GM21529 (cell line): Measurements from ENCODE around the gene INSC.

Experiments
- ATAC-seq: cut with Tn5 transposase; IDR thresholded peaks from one replicate; pipeline ENCODE4 v1.9.1; 2021; ENCODE audit not compliant: unreplicated experiment

INSC gene

DNA sequence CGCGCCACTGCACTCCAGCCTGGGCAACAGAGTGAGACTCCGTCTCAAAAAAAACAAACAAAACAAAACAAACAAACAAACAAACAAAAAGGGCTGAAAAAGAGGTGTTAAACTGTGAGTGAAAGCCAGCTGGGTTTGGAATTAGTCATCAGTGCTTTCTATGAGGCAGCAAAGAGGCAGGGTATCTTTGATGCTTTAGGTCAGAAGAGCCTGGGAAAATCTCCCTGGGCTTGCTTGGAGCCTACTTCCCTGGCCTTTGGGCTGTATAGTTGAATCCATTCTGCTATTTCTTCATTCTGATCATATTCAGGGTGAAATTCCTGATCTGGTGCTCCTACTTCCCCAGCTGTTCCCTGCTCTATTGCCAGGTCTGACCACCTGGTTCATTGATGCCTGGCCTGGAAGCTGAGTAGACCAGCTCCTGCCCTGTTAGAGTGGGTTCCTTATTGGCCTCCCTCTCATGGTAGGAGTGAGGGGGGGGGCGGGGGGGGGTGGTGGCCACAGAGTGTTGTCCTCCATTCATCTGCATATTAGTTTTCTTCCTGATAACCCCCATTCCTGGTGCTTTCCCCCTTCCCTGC, 65.6 kb downstream of the INSC start:
- ATAC-seq, result peak; percentile 85

DNA sequence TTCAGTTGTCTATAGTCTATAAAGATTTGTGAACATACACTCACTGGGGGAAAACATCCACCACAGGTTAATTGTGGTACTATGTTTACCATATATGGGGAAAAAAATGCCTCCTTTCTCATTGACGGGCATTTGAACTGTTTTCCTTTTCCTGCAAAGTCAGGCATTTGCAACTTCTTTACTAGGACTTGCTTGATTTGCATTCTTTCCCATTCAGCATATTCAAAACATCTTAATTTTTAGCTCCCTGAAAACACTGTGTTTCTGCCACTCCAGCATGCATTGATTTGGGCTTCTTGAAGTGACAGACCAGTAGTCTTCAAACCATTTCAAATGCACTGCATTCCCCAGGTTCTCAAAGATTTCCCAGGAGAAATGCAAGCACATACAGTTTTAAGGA, 67.6 kb downstream of the INSC start:
- no peak for ATAC-seq

DNA sequence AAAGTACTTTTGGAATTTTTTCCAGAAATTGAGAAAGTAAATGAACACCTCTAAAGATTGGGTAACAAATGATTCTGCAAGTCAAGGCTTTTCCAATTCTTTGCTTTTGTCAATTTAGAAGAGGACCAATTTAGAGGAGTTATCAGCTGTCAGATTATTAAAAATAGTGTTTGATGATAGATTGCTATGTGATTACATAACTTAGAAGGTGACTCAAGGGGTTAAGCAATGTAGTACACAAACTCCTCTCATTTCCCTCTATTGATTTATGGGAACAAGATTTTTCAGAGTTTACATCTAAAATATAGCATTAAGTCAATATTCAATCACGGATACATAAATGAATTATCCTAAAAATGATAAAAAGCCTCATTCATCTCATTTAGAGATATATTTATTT, 70.3 kb downstream of the INSC start:
- no peak for ATAC-seq

DNA sequence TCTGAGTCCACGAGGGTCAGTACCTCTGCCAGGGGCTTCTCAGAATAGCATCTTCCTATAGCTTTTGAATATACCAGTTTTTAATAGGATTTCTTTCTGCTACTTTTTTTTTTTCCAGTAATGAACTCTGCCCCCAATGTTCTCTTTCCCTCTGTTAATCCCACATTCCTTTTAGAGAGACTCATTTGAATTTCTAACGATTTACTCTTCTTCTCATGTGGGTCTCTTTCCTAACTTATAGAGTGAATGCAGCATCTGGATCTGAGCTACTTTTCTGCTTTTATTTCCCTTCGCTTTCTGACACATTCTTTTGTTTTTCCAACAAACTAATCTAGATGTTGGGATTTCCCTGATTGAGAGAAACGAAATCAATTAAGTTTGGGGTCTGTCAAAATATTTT, 71.4 kb downstream of the INSC start:
- no peak for ATAC-seq

DNA sequence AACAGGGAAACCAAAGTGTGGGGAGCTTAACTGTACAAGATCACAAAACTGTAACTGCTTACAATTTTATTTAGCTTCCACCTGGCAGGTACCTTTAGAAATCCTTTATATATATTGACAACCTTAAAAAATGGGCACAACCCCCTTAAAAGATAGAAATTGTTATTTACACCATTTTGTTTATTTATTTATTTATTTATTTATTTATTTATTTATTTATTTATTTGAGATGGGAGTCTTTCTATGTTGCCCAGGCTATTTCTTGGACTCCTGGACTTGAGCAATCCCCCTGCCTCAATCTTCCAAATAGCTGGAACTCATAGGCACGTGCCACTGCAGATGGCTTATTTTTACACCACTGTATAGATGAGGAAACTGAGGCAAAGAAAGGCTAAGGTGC, 74.5 kb downstream of the INSC start:
- ATAC-seq, result no peak

DNA sequence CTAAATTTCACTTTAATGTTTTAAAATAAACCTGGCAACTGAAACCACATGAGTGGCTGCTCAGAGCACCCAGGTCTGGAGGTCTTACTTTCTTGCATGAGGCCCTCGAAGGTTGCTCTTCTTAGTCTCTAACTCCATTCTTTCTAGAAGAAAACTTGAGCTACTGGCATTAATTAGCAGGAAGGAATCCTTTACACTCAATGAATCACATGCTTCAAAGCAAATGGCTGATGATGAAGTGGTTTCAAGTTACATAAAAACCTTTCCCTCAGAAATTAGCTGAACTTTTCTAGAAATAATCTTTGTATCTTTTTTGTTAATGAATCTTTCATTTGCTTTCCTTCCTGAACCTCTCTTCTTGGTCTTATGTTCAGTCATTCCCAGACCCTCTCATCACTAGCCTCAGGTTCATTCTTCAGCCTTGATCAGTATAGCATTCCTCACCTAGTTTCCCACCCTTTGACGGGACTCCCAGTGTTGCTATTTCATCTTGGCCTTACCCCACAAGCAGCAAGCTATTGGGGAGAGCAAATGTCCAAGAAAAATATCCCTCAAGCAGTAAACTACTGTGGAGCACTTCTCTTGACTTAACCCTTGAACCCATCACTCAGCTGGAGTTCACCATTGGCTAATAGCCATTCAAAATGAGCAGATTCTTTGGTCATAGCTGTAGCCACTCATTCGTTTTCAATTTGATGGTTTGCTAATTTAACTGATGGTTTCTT, 75.1 kb downstream of the INSC start:
- no peak for ATAC-seq

DNA sequence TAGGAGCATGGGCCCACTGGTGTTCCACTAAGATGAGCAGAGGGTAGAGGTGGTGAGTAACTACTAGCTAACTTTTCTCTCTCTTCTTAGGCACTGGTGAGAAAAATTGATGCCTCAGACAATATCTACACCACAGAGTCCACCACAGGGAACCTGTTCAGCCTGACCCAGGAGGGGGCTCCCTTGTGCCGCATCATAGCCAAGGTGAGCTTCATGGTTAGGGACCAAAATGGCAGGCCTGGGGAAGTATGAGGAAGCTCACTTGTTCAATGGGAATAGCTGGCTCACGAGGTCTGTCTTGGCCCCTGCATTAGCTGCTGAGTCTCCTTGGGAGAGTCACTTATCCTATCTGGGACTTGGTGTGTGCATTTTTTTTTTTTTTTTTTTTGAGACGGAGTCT, 75.9 kb downstream of the INSC start:
- no peak for ATAC-seq

DNA sequence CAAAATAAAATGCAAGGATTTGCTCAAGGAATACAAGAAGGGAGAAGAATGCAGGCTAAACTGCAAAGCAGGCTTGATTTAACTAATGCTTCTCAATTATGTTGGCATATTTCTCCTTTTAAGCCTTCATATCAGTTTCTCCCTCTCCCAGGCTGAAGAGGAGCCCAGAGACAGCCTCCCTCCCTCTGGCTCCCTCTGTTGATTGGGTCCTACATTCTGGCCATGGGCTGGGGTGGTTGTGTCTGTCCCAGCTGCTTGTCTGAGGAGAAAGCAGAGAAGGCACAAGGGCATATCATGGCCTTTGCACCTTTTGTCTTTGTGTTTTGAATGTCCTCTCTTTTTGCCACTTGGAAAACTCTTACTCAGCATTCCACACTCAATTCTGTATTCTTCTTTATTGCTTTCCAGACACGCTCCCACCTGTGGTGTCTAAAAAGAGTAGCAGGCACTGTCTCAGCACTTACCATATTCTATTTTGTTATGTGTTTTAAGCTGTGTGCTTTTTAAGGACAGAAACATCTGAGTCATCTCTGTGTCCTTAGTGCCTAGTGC, 77.4 kb downstream of the INSC start:
- ATAC-seq, result no peak

DNA sequence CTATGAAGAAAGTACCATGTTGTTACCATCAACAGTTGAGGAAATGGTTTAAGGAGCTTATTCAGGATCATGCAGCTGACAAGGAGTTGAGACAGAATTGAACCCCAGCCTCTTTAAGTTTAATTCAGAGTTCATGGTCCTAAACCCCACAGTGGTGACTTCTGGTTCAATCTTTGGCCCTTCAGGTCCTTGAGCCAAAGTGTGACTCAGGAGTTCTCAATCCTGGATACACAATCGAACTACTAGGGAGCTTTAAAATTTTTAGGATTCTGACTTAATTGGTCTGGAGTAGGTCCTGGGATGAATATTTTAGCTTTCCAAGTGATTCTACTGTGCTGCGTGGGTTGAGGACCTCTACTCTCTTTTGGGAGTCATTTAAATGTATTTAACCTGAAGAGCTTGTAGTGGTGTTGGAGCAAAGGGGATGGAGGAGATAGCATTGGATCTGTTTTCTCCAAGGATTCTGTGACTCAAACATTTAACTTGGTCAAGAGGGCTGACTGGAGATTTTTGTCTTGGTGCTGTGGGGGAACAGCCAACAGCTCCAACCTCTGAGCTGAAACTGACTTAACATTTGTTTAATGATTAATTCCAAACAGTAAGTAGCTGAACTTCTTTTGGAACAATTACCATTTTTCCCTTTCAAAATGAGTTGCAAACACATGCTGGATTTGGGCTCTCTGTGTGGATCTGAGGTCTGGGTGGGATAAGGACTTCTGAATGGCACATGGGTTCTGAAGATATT, 80.1 kb downstream of the INSC start:
- ATAC-seq, result no peak

DNA sequence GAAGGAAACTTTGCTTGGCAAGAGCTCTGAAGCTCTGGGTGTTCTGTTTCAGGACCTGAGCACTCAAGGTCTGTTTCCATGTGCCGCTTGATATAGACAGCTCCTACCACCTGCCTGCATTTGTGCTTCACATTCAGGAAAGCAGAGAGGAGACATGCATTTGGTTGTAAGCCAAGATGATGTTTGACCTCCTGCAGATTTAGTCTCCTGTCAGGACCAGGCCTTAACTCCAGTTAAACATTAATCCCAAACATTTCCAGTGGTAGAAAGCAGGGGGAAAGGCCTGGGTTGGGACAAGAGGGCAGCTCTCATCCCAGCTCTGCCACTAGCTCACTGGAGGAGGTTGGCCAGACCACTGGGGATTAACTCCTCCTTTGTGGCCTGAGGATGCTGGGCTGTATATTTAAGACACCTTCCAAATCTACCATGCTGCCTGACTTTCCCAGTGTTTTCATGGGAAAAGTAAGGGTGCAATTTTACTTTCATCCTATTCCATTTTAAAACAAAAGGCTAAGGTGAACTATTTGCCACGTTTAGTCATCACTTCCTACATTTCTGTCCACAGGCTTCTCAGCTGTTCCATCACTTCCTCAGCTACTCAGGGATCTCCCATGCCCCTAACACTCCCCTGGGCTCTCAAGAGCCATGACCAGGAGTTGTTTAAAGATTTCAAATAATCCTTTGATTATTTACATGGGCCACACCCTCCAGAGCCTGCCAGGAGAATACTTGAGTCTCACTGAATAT, 80.9 kb downstream of the INSC start:
- ATAC-seq, result no peak

DNA sequence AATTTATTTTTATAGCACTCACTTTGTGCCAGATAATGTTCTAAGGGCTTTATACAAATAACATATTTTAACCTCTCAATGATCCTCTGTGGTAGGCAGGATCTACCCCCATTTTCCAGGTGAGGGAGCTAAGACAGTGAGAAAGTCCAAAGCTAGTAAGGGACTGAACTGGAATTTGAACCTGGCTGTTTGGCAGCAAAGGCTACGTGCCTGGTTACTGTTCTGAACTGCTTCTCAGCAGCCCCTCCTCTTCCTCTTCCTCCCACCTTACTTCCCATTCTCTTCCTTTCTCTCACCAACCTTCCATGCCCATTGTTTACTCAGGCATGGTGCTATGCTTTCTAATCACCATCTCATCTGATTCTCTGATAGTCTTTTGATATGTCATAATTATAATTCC, 82.0 kb downstream of the INSC start:
- no peak for ATAC-seq

DNA sequence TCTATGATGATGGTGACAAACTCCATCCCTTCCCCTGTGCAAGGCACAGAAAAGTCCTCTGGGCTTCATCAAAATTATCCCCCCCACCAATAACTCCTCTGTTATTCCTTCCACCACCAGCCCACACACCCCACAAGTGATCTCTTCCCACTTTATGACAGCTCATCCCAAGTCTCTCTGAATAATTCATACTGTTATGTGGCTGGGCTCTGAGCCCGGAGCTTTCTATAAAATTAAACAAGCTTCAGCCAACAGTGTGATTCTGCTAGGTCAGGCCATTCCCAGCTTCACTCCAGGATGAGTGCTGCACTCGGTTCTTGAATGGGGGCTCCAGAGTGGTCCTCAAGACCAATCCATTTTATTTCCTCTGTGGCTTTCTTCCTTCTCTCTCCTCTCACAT, 83.0 kb downstream of the INSC start:
- no peak for ATAC-seq

DNA sequence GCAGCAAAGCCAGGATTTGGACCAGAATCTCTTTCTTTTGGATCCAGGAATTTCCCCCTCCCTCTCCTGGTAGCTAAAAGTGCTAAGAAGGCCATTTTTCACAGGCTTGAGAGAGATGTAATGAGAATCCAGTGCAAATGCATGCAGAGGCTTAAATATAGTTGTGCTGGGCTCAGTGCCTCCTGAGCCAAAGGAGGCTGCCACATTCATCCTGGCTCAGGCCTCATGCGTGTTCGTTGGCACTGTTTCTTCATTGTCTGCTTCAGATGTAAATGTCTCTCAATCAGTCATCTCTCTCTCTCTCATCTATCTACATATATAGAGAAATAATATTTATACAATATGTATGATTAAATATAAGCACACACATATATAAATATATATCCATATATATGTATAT, 83.6 kb downstream of the INSC start:
- ATAC-seq, result no peak

DNA sequence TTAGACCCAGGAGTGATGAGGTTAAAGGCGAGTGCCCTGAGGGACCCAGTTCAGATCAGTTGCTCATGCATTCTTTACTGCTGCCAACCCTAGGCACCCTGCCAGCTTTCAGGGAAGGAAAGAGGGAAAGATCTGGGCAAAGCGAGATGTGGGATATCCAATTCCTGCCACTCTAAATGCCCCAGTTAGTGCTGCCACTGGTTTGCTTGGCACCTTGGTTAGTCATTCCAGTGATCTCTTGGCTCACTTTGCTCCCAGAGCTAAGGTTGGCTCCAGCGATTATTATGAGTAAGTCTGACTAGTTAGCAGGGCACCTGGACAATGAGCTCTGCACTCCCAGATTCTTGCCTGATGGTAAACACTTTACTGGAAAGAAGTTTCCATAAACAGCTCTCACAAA, 85.0 kb downstream of the INSC start:
- no peak for ATAC-seq

DNA sequence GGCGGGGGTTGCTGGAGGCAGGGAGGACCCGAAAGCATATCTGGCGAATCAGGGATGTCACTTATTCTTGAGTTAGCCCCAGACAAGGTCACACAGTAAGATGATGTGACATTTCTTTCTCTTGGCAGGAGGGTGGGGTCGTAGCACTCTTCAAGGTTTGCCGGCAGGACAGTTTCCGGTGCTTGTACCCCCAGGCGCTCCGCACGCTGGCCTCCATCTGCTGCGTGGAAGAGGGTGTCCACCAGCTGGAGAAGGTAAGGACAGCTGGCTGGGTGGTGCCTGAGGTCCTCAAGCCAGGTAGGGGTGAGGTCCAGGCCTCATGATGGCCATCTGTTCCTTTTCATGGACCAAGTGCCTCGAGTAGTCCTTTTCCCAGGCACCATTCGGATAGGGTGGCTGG, 86.0 kb downstream of the INSC start:
- no peak for ATAC-seq

DNA sequence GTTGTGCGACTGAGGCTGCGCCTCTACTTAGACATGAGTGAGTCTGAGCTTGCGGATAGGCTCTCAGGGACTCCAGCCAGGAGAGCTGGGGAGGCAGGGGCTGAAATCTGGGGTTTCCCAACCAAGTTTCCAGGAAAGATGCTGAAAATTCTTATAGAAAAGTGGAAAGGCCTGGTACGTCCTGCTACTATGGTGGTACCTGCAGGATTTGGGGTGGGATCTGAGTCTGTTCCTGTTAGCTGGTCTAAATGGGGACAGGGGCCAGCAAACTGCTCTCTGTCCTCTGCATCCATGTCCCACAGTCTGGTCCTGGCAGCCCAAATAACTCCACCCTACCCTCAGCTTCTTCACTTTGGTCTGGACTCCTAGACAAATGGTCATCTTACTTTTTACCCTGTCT, 86.9 kb downstream of the INSC start:
- no peak for ATAC-seq

DNA sequence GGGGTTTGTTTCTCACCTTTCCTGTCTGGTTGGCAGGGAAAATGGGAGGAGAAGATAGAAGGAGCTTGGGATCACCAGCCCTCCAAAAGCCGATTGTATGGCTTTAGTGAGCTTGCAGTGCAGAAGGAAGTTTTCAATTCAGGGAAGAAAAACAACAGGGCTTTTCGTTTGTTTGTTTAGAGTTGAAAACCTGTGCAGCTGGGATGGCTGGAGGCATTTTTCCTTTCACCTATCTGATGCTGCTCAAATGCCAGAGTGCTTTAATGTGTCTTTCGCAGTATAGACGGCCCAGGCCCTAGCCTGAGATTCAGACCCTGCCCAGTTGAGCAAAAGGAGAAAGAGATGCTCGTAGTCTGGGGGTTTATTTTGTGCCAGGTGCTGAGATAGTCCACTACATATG, 87.9 kb downstream of the INSC start:
- no peak for ATAC-seq

DNA sequence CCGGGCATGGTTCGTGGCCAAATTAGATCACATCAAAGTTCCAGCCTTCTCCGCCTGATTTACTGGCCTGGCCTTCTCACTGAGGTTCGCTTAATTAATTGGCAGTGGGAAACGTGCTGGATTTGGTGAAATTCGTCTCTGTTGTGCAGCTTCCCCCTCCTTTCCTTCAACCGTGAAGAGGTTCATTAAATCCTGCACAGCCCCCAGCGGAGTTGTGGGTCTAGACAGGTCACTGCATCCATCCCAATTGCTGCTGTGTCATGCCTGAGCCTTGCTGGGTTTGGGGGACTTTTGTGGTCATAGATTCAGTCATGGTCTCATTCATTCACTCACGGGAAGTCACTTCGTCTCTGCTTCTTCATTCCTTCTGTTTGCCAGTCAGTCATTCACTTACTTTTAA, 90.0 kb downstream of the INSC start:
- no peak for ATAC-seq

DNA sequence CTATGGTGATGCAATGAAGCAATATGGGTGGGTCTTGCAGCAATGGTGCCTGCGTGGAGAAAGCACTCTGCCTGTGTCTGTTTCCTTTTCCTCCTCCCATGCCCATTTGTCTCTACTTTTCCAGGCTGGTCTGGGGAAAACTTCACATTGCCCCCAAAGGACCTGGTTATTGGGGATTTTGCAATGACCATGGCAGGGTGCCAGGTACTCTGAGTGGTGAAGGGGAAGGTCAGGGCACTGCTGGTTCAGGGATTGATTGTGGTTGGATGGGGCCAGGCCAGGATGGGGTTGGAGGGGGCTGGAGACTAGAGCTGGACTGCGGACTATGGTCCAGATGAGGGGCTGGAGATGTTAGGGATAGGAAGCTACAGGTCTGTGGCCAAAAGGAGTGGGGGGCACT, 92.1 kb downstream of the INSC start:
- no peak for ATAC-seq

DNA sequence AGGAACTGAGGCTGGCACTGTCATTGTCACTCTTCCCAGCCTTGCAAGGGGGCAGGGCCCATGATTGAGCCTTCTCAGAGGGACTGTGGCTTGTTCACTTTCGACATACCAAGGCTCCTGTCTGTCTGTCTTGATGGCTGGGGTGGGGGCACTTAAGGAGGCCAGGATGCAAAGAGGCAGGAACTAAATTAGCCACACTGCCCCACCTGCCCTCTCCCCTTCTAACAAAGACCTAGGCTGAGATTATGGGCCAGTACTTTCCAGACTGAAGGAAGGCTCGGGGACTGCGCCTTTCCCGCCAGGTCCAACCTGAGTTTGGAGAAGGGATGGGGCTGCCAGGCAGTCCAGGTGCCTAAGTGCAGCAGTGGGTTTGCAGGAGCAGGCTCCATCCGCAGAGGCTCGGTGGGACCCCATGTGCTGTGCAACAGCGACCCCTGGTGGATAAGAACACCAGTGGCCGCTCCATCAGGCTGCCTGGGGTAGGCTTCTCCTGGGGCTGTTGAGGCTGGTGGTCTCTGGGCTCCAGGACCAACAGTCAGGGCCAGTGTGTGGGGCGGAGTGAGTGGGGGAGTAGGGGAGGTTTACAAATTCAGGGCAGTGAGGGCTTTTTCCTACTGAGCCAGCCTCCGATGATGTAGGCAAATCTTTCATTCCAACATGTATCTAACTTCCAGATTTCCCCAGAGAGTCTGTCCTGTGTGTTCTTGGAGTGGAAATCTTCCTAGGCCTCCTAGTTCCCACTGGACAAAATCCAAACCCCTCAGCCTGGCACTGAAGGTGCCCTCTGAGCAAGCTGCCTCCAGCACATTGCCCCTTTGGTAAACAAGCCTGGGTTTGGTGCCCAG, 93.9 kb downstream of the INSC start:
- peak; percentile 94 for ATAC-seq

DNA sequence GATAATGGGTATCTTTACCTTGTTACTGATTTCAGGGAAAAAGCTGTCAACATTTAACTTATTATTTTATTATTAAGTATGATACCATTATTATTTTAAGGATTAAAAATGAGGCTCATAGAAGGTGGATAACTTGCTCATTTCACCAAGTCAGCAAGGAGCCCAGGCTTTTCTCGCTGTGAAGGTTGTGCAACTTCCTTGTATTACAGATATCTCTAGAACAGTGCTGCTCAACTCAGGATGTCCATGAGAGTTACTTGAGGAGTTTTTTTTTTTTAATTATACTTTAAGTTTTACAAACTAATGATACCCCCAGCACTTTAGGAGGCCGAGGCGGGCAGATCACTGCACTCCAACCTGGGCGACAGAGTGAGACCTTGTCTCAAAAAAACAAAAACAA, 98.2 kb downstream of the INSC start:
- no peak for ATAC-seq
